PC-3 (cell line): Measurements from ENCODE around the gene ADAM19. TPM values are rescaled to one million over a fixed set of nuclear protein-coding genes. Genes with fewer than 3 reads are reported as not detected.

Source experiments
- ATAC-seq: fragments of 200-7000 bp; cut with Tn5 transposase; 2 replicates; pipeline ENCODE4 v1.9.1; 2020; ENCODE audit warnings: mild to moderate bottlenecking, moderate library complexity
- BruUV-seq: library from RNA; stranded (reverse); fragments of 400-500 nt; replicated peaks from 2 replicates; lab custom pipeline; 2021; lab: Mats Ljungman, UMichigan
- CTCF ChIA-PET: fragments of 300-600 bp; sonication (Branson Sonifier 250); formaldehyde crosslinking; loops from one replicate; lab custom pipeline; 2022; ENCODE audit warnings: antibody characterized with exemption; lab: Charles Lee
- POLR2A ChIA-PET: fragments of 300-600 bp; sonication (Branson Sonifier 250); formaldehyde crosslinking; loops from one replicate; lab custom pipeline; 2022; ENCODE audit warnings: antibody characterized with exemption; ENCODE audit not compliant: unreplicated experiment; lab: Charles Lee
- DNase-seq: peaks from one replicate; pipeline ENCODE4 v3.0.0-alpha.2; 2015
- H2AFZ ChIP-seq: fragments of 300-600 bp; sonication (generic); 2 replicates; pipeline ENCODE4 v1.6.0; 2016; ENCODE audit warnings: antibody characterized with exemption, low read length
- H3F3A ChIP-seq: fragments of 300-600 bp; sonication (generic); one replicate; pipeline ENCODE4 v1.6.0; 2017; ENCODE audit warnings: antibody characterized with exemption, low read length, control low read depth, mild to moderate bottlenecking; ENCODE audit not compliant: unreplicated experiment
- H3K27ac ChIP-seq: fragments of 300-600 bp; sonication (generic); 2 replicates; pipeline ENCODE4 v1.5.1; 2016; ENCODE audit warnings: mild to moderate bottlenecking, low read length
- H3K27me3 ChIP-seq: fragments of 300-600 bp; sonication (generic); 2 replicates; pipeline ENCODE4 v1.6.1; 2016; ENCODE audit warnings: low read length, mixed read lengths
- H3K36me3 ChIP-seq: fragments of 300-600 bp; sonication (generic); 2 replicates; pipeline ENCODE4 v1.6.1; 2016; ENCODE audit warnings: low read depth, mixed run types, low read length, mixed read lengths
- H3K4me1 ChIP-seq: fragments of 300-600 bp; sonication (generic); 2 replicates; pipeline ENCODE4 v1.5.1; 2016; ENCODE audit warnings: low read length; ENCODE audit not compliant: insufficient read depth
- H3K4me2 ChIP-seq: fragments of 300-600 bp; sonication (generic); 2 replicates; pipeline ENCODE4 v1.6.0; 2016; ENCODE audit warnings: low read length
- H3K4me3 ChIP-seq: fragments of 300-600 bp; sonication (generic); 2 replicates; pipeline ENCODE4 v1.5.1; 2016; ENCODE audit warnings: mild to moderate bottlenecking, low read length, mixed read lengths
- H3K79me2 ChIP-seq: fragments of 300-600 bp; sonication (generic); 2 replicates; pipeline ENCODE4 v1.6.1; 2017; ENCODE audit warnings: low read length, mixed read lengths
- H3K9ac ChIP-seq: fragments of 300-600 bp; sonication (generic); 2 replicates; pipeline ENCODE4 v1.6.0; 2016; ENCODE audit warnings: mild to moderate bottlenecking, low read length
- H3K9me2 ChIP-seq: fragments of 300-600 bp; sonication (generic); replicated peaks from 2 replicates; pipeline ENCODE4 v1.6.1; 2016; ENCODE audit warnings: mixed run types, low read length, mixed read lengths
- H3K9me3 ChIP-seq: fragments of 300-600 bp; sonication (generic); 2 replicates; pipeline ENCODE4 v1.6.1; 2016; ENCODE audit warnings: low read length, mixed read lengths
- H4K20me1 ChIP-seq: fragments of 300-600 bp; sonication (generic); 2 replicates; pipeline ENCODE4 v1.6.1; 2016; ENCODE audit warnings: low read length, mixed read lengths
- EZH2 ChIP-seq: fragments of 300-600 bp; sonication (generic); IDR thresholded peaks from one replicate; pipeline ENCODE4 v1.6.1; 2017; ENCODE audit warnings: antibody characterized with exemption, mild to moderate bottlenecking, low read length; ENCODE audit not compliant: unreplicated experiment
- EZH2phosphoT487 ChIP-seq: fragments of 300-600 bp; sonication (generic); IDR thresholded peaks from 2 replicates; pipeline ENCODE4 v1.6.1; 2018; ENCODE audit warnings: mild to moderate bottlenecking, antibody characterized with exemption, low read length, borderline replicate concordance
- intact Hi-C: fragments of 100-400 bp; cut with micrococcal nuclease; formaldehyde crosslinking; loops from 2 replicates; pipeline ENCODE4 v1.9.0; 2023
- total RNA-seq: library from RNA; depleted of rRNA; stranded (reverse); fragments of >200 nt; gene quantifications from 2 replicates; pipeline ENCODE4 v1.2.3, GENCODE V29; 2014
- TF ChIP-seq, protein P1 (sequence below): fragments of 300-600 bp; sonication (generic); conservative IDR thresholded peaks from 2 replicates; pipeline ENCODE4 v1.5.1; 2017; ENCODE audit warnings: antibody characterized with exemption, low read depth, mild to moderate bottlenecking, low read length

ADAM19 gene
- total RNA-seq, 1 experiment from 2014 or later = 115 TPM

DNA sequence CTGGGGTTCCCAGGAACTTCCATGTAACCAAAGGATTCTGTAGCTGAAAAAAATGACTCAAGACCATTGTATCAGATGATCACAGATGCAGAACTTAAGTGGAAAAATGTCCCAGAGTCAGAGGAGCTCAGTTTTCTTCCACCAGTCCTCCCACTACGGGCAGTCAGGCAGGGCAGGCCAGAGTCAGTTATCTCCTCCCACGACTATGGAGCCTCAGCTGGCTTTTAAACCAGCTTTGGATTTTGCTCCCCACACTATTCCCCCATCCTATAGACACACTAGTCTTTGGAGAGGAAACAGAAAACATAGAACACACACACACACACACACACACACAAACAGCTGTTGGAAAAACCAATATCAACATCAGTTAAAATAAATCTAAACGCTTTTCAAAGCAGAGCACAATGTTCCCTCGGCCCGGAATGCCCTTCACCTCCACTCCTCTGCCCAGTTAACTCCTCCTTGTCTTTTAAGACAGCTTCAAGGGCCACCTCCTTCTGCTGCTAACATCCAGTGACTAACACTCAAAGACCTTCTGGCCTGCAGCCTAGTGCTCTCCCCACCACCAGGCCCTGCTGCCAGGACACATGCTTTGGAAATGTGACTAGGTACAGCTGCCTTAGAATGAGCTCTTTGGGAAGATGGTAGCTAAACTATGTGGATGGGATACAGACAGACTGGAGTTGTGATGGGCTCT, 58.8 kb downstream of the ADAM19 start:
- no peak overlapping the region for H2AFZ ChIP-seq
- H3K4me1 ChIP-seq = peaks cover 46% of the 10 kb centered on the region
- H3K27me3 ChIP-seq = no peaks in the 10 kb centered on the region
- peak overlapping the region; percentile 20 for H3K4me2 ChIP-seq
- peaks cover 12% of the 10 kb centered on the region; the same call in 1 of the 2 replicates for H3K79me2 ChIP-seq
- peak overlapping the region; percentile 73 for H3K27ac ChIP-seq
- DNase-seq = peak; percentile 69
- intact Hi-C loops = no loop called here
- H3K36me3 ChIP-seq = peaks cover 73% of the 10 kb centered on the region
- no TSS peak for BruUV-seq
- ChIA-PET POLR2A (interaction anchor here (0.6 to 0.7 kb wide), 3 partner anchors 15 to 87 kb away, joined by 3 to 13 read pairs (median 9); no protein-coding TSS in a partner anchor), CTCF (interaction anchor here (0.5 to 0.6 kb wide), 2 partner anchors 8 to 497 kb away, joined by 4 read pairs; no protein-coding TSS in a partner anchor)
- H4K20me1 ChIP-seq = no peaks in the 10 kb centered on the region
- no peak overlapping the region for H3K4me3 ChIP-seq
- H3K9me2 ChIP-seq = no peaks in the 10 kb centered on the region
- peak overlapping the region; percentile 30 for H3K9ac ChIP-seq
- ATAC-seq = peak; percentile 65
- H3K9me3 ChIP-seq = no peaks in the 10 kb centered on the region
- TF ChIP-seq EZH2phosphoT487 = no peak
- peaks cover 18% of the 10 kb centered on the region for H3F3A ChIP-seq

DNA sequence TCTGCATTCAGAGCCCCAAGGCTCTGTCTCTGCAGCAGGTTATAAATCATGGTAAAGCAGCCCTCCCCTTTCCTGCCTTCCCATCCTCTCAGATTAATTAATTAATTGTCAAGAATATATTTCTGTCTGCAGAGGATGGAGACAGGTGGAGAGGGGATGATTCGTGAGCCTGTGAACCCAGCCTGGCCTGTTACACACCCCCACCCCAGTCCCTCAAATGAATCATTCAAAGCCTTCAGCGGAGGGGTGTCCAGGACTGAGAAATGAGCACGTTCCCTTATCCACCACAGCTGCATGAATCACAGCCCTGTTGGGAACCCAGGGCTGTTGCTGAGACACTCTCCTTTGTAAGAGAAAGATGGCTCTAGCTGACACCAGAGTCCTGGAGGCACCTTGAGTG, 59.6 kb downstream of the ADAM19 start:
- POLR2A ChIA-PET = interaction anchor here (0.6 kb wide), 1 partner anchor 72 kb away, joined by 13 read pairs; no protein-coding TSS in a partner anchor
- CTCF ChIA-PET = interaction anchor here (0.6 kb wide), 1 partner anchor 498 kb away, joined by 4 read pairs; no protein-coding TSS in a partner anchor
- peak; percentile 37 for ATAC-seq

DNA sequence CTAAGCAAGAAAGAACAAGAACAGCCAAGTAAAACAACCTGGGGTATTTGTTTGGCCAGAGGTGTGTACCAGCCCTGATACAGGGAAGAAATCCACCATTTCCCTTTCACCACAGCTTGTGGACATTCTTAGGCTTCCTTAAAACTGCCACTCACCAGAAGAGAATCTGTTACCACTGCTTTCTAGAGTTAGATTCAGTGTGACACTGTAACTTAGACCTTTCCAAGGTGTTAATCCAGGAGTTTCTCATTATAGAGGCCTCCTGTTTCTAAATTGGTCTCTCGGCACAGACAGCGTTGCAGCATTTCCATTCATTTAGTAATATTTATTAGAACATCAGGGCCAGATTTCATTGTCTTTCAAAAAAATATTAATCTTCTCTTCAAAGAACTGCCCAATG, 60.6 kb downstream of the ADAM19 start:
- peaks cover 12% of the 10 kb centered on the region; the same call in 1 of the 2 replicates for H3K79me2 ChIP-seq
- CTCF ChIA-PET = no interaction called here
- intact Hi-C loops = loop anchor here (5.0 kb wide), 2 partner anchors 32 to 152 kb away; no protein-coding TSS in a partner anchor

More for the DNA sequence above, 59.6 kb downstream of the ADAM19 start:
- intact Hi-C loops = no loop called here
- Histone ChIP-seq H3K36me3 (peaks cover 71% of the 10 kb centered on the region), H4K20me1 (no peaks in the 10 kb centered on the region), H3K4me2 (peak overlapping the region; percentile 20; the same call in 1 of the 2 replicates), H3K79me2 (peaks cover 9% of the 10 kb centered on the region; the same call in 1 of the 2 replicates), H3K9me2 (no peaks in the 10 kb centered on the region), H3K4me1 (peaks cover 53% of the 10 kb centered on the region), H3K9me3 (no peaks in the 10 kb centered on the region), H3F3A (peaks cover 18% of the 10 kb centered on the region), H3K4me3 (no peak overlapping the region), H3K27ac (peak overlapping the region; percentile 73), H2AFZ (no peak overlapping the region), H3K9ac (peak overlapping the region; percentile 30), H3K27me3 (no peaks in the 10 kb centered on the region)
- peak; percentile 90 for DNase-seq
- TF ChIP-seq EZH2 = no peak
- no peak for TF ChIP-seq EZH2phosphoT487
- TF ChIP-seq, protein P1, sequence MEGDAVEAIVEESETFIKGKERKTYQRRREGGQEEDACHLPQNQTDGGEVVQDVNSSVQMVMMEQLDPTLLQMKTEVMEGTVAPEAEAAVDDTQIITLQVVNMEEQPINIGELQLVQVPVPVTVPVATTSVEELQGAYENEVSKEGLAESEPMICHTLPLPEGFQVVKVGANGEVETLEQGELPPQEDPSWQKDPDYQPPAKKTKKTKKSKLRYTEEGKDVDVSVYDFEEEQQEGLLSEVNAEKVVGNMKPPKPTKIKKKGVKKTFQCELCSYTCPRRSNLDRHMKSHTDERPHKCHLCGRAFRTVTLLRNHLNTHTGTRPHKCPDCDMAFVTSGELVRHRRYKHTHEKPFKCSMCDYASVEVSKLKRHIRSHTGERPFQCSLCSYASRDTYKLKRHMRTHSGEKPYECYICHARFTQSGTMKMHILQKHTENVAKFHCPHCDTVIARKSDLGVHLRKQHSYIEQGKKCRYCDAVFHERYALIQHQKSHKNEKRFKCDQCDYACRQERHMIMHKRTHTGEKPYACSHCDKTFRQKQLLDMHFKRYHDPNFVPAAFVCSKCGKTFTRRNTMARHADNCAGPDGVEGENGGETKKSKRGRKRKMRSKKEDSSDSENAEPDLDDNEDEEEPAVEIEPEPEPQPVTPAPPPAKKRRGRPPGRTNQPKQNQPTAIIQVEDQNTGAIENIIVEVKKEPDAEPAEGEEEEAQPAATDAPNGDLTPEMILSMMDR = no peak
- BruUV-seq = no TSS peak

More for the DNA sequence above, 60.6 kb downstream of the ADAM19 start:
- no peak for DNase-seq
- H3K9me2 ChIP-seq = no peaks in the 10 kb centered on the region
- no peak overlapping the region for H3K9ac ChIP-seq
- no peak for TF ChIP-seq EZH2
- no peak for TF ChIP-seq EZH2phosphoT487
- TF ChIP-seq, protein P1 = no peak
- no peaks in the 10 kb centered on the region for H4K20me1 ChIP-seq
- peaks cover 72% of the 10 kb centered on the region for H3K36me3 ChIP-seq
- H2AFZ ChIP-seq = no peak overlapping the region
- H3K27ac ChIP-seq = no peak overlapping the region
- peaks cover 18% of the 10 kb centered on the region for H3F3A ChIP-seq
- ATAC-seq = no peak
- POLR2A ChIA-PET = no interaction called here
- no TSS peak for BruUV-seq
- H3K9me3 ChIP-seq = no peaks in the 10 kb centered on the region
- peaks cover 57% of the 10 kb centered on the region for H3K4me1 ChIP-seq
- H3K4me2 ChIP-seq = no peak overlapping the region
- no peak overlapping the region for H3K4me3 ChIP-seq
- no peaks in the 10 kb centered on the region for H3K27me3 ChIP-seq
